Measurements from ENCODE around the gene SLC35F3. TPM values are rescaled to one million over a fixed set of nuclear protein-coding genes. Genes with fewer than 3 reads are reported as not detected.

The SLC35F3 gene
- total RNA-seq, 4 donors from 2014 or later: 0.82 TPM; not detected in 3

- Histone ChIP-seq H3K4me1 (no peaks in the 10 kb centered on the region), H3K27me3 (no peaks in the 10 kb centered on the region), H3K4me3 (no peak overlapping the region), H3K9me3 (no peaks in the 10 kb centered on the region), H3K27ac (no peak overlapping the region), H3K36me3 (no peaks in the 10 kb centered on the region)
- DNase-seq: no peak
- no peak for ATAC-seq
- intact Hi-C loops (cut with DNase I; ENCODE audit: low total_unique reads): no loop called here
- TF ChIP-seq POLR2A (IDR thresholded peaks at IDR 0.05) (no peak), CTCF (IDR thresholded peaks at IDR 0.05 in 4 of 5, conservative IDR thresholded peaks at IDR 0.05 in 1 of 5) (no peak)
- in situ Hi-C loops (cut with MboI; ENCODE audit: low sequenced_read_pairs in 4 of 4): no loop called here
Measured at GRCh38 chr1:234039603-234040002, 135.1 kb downstream of the SLC35F3 start.

GRCh38 chr1:234040446-234041317 lies 136.2 kb downstream of the SLC35F3 start:
- DNase-seq (no peak), ATAC-seq (no peak)
- H3K4me3 ChIP-seq: no peak overlapping the region
- H3K27ac ChIP-seq: no peak overlapping the region
- no peaks in the 10 kb centered on the region for H3K9me3 ChIP-seq
- TF ChIP-seq POLR2A (IDR thresholded peaks at IDR 0.05) (no peak), CTCF (IDR thresholded peaks at IDR 0.05 in 4 of 5, conservative IDR thresholded peaks at IDR 0.05 in 1 of 5) (no peak)
- no peaks in the 10 kb centered on the region for H3K4me1 ChIP-seq
- in situ Hi-C loops (cut with MboI; ENCODE audit: low sequenced_read_pairs in 4 of 4): no loop called here
- H3K36me3 ChIP-seq: no peaks in the 10 kb centered on the region
- intact Hi-C loops (cut with DNase I; ENCODE audit: low total_unique reads): no loop called here
- H3K27me3 ChIP-seq: no peaks in the 10 kb centered on the region

GRCh38 chr1:234044079-234044478 lies 139.6 kb downstream of the SLC35F3 start:
- H3K27me3 ChIP-seq: no peaks in the 10 kb centered on the region
- H3K27ac ChIP-seq: no peak overlapping the region
- no peaks in the 10 kb centered on the region for H3K4me1 ChIP-seq
- H3K36me3 ChIP-seq: no peaks in the 10 kb centered on the region
- H3K9me3 ChIP-seq: no peaks in the 10 kb centered on the region
- no peak for DNase-seq
- intact Hi-C loops (cut with DNase I; ENCODE audit: low total_unique reads): no loop called here
- ATAC-seq: no peak
- TF ChIP-seq CTCF (IDR thresholded peaks at IDR 0.05 in 4 of 5, conservative IDR thresholded peaks at IDR 0.05 in 1 of 5) (no peak), POLR2A (IDR thresholded peaks at IDR 0.05) (no peak)
- in situ Hi-C loops (cut with MboI; ENCODE audit: low sequenced_read_pairs in 4 of 4): no loop called here
- H3K4me3 ChIP-seq: no peak overlapping the region

- H3K27me3 ChIP-seq: no peaks in the 10 kb centered on the region
- DNase-seq (no peak), ATAC-seq (no peak)
- H3K9me3 ChIP-seq: no peaks in the 10 kb centered on the region
- no peaks in the 10 kb centered on the region for H3K36me3 ChIP-seq
- intact Hi-C loops (cut with DNase I; ENCODE audit: low total_unique reads) (no loop called here), in situ Hi-C loops (cut with MboI; ENCODE audit: low sequenced_read_pairs in 4 of 4) (no loop called here)
- no peaks in the 10 kb centered on the region for H3K4me1 ChIP-seq
- H3K4me3 ChIP-seq: no peak overlapping the region
- TF ChIP-seq CTCF (IDR thresholded peaks at IDR 0.05 in 4 of 5, conservative IDR thresholded peaks at IDR 0.05 in 1 of 5) (no peak), POLR2A (IDR thresholded peaks at IDR 0.05) (no peak)
- no peak overlapping the region for H3K27ac ChIP-seq
Measured at GRCh38 chr1:234047123-234047522, 142.6 kb downstream of the SLC35F3 start.
